Smooth muscle cell (in vitro differentiated cells): ENCODE results near the gene BIN1. TPM values are rescaled to one million over a fixed set of nuclear protein-coding genes. Genes with fewer than 3 reads are reported as not detected.

ENCODE experiments used
- DNase-seq: peaks from one replicate; lab custom pipeline; 2025; ENCODE audit not compliant: unreplicated experiment; lab: John Stamatoyannopoulos, UW
- H2AFZ ChIP-seq: fragments of 200-600 bp; sonication (generic); 2 replicates; pipeline ENCODE4 v1.6.0; 2016; ENCODE audit warnings: antibody characterized with exemption, low read depth, mild to moderate bottlenecking
- H3F3A ChIP-seq: fragments of 200-600 bp; sonication (generic); 2 replicates; pipeline ENCODE4 v1.6.0; 2017; ENCODE audit warnings: antibody characterized with exemption, low read depth
- H3K27ac ChIP-seq: fragments of 200-600 bp; sonication (generic); 2 replicates; pipeline ENCODE4 v1.5.1; 2016; ENCODE audit warnings: low read depth, mild to moderate bottlenecking
- H3K27me3 ChIP-seq: fragments of 200-600 bp; sonication (generic); 2 replicates; pipeline ENCODE4 v1.6.1; 2016; ENCODE audit warnings: low read depth, mild to moderate bottlenecking
- H3K36me3 ChIP-seq: fragments of 200-600 bp; sonication (generic); 2 replicates; pipeline ENCODE4 v1.5.1; 2016; ENCODE audit warnings: low read depth
- H3K4me1 ChIP-seq: fragments of 200-600 bp; sonication (generic); 2 replicates; pipeline ENCODE4 v1.5.1; 2016; ENCODE audit warnings: low read depth
- H3K4me2 ChIP-seq: fragments of 200-600 bp; sonication (generic); 2 replicates; pipeline ENCODE4 v1.6.0; 2016; ENCODE audit warnings: mild to moderate bottlenecking
- H3K4me3 ChIP-seq: fragments of 200-600 bp; sonication (generic); 2 replicates; pipeline ENCODE4 v1.5.1; 2016; ENCODE audit warnings: mild to moderate bottlenecking
- H3K79me2 ChIP-seq: fragments of 200-600 bp; sonication (generic); 2 replicates; pipeline ENCODE4 v1.6.0; 2016; ENCODE audit warnings: low read depth, mild to moderate bottlenecking
- H3K9ac ChIP-seq: fragments of 200-600 bp; sonication (generic); 2 replicates; pipeline ENCODE4 v1.6.0; 2016; ENCODE audit warnings: low read depth
- H3K9me3 ChIP-seq: fragments of 200-600 bp; sonication (generic); replicated peaks from 2 replicates; pipeline ENCODE4 v1.5.1; 2016; ENCODE audit warnings: low read depth
- H4K20me1 ChIP-seq: fragments of 200-600 bp; sonication (generic); 2 replicates; pipeline ENCODE4 v1.6.0; 2016; ENCODE audit warnings: low read depth
- CTCF ChIP-seq: fragments of 200-600 bp; sonication (generic); IDR thresholded peaks from 2 replicates; pipeline ENCODE4 v1.5.1; 2017; ENCODE audit warnings: borderline replicate concordance, mild to moderate bottlenecking, antibody characterized with exemption; ENCODE audit not compliant: insufficient read depth, poor library complexity, severe bottlenecking
- WGBS: methylation state at CpG from one replicate; pipeline ENCODE4 v1.1.7; 2016; ENCODE audit warnings: low lambda C conversion rate; 5-methylcytosine and 5-hydroxymethylcytosine counted together
- polyA plus RNA-seq: library from polyadenylated mRNA; unstranded; fragments of >200 nt; fragmentation: Nextera tagmentation; extraction: Ambion mirVana; gene quantifications from 2 replicates; pipeline ENCODE4 v1.2.1, GENCODE V29; 2016
- total RNA-seq: library from RNA; depleted of rRNA; stranded (reverse); fragments of >200 nt; gene quantifications from 2 replicates; pipeline ENCODE4 v1.2.3, GENCODE V29; 2014

The BIN1 gene
- total and polyA plus RNA-seq, 2 experiments from 2014 or later = 25.4 to 32.4 TPM

GRCh38 chr2:127061375-127062273 is 45.3 kb downstream of the BIN1 start:
- Histone ChIP-seq H3K9ac (no peak overlapping the region), H3K27ac (no peak overlapping the region), H3K4me1 (no peaks in the 10 kb centered on the region), H3F3A (no peaks in the 10 kb centered on the region), H3K27me3 (no peaks in the 10 kb centered on the region), H3K4me2 (no peak overlapping the region), H3K4me3 (no peak overlapping the region), H3K36me3 (no peaks in the 10 kb centered on the region), H3K9me3 (no peaks in the 10 kb centered on the region), H2AFZ (no peak overlapping the region), H4K20me1 (no peaks in the 10 kb centered on the region), H3K79me2 (no peaks in the 10 kb centered on the region)
- DNase-seq = no peak
- WGBS = 83% methylated on average over 23 of the region's 23 CpGs
- TF ChIP-seq CTCF = no peak

- 98% methylated on average over 30 of the region's 30 CpGs for WGBS
- H3K79me2 ChIP-seq = no peaks in the 10 kb centered on the region
- no peak for DNase-seq
- no peaks in the 10 kb centered on the region for H3K9me3 ChIP-seq
- H3F3A ChIP-seq = no peaks in the 10 kb centered on the region
- no peak overlapping the region for H3K4me2 ChIP-seq
- no peak overlapping the region for H3K4me3 ChIP-seq
- no peaks in the 10 kb centered on the region for H3K4me1 ChIP-seq
- no peak for TF ChIP-seq CTCF
- no peak overlapping the region for H2AFZ ChIP-seq
- H3K27me3 ChIP-seq = no peaks in the 10 kb centered on the region
- no peak overlapping the region for H3K9ac ChIP-seq
- H3K27ac ChIP-seq = no peak overlapping the region
- H4K20me1 ChIP-seq = no peaks in the 10 kb centered on the region
- H3K36me3 ChIP-seq = no peaks in the 10 kb centered on the region
Observed at GRCh38 chr2:127060264-127060945, 46.5 kb downstream of the BIN1 start.

GRCh38 chr2:127059559-127059958 is 47.4 kb downstream of the BIN1 start:
- H2AFZ ChIP-seq = no peak overlapping the region
- H3K9me3 ChIP-seq = no peaks in the 10 kb centered on the region
- H3K36me3 ChIP-seq = no peaks in the 10 kb centered on the region
- no peak for TF ChIP-seq CTCF
- H3K4me3 ChIP-seq = no peak overlapping the region
- H3K4me1 ChIP-seq = no peaks in the 10 kb centered on the region
- no peaks in the 10 kb centered on the region for H3K27me3 ChIP-seq
- no peaks in the 10 kb centered on the region for H4K20me1 ChIP-seq
- no peak overlapping the region for H3K27ac ChIP-seq
- WGBS = 97% methylated on average over 10 of the region's 10 CpGs
- H3K79me2 ChIP-seq = no peaks in the 10 kb centered on the region
- H3F3A ChIP-seq = no peaks in the 10 kb centered on the region
- no peak for DNase-seq
- H3K4me2 ChIP-seq = no peak overlapping the region
- H3K9ac ChIP-seq = no peak overlapping the region

GRCh38 chr2:127058954-127059252 is 48.1 kb downstream of the BIN1 start:
- Histone ChIP-seq H3K27ac (no peak overlapping the region), H2AFZ (no peak overlapping the region), H3K4me2 (no peak overlapping the region), H3K79me2 (no peaks in the 10 kb centered on the region), H3K4me1 (no peaks in the 10 kb centered on the region), H3F3A (no peaks in the 10 kb centered on the region), H3K9ac (no peak overlapping the region), H3K9me3 (no peaks in the 10 kb centered on the region), H3K4me3 (no peak overlapping the region), H3K36me3 (no peaks in the 10 kb centered on the region), H3K27me3 (no peaks in the 10 kb centered on the region), H4K20me1 (no peaks in the 10 kb centered on the region)
- no peak for TF ChIP-seq CTCF
- DNase-seq = no peak
- 90% methylated on average over 14 of the region's 14 CpGs for WGBS
